Right atrium auricular region (tissue), 2 donors: ENCODE measurements around the gene BBOX1. TPM values are rescaled to one million over a fixed set of nuclear protein-coding genes. Genes with fewer than 3 reads are reported as not detected.
"Not testable (repeated sequence)": the region's sequence is repeated elsewhere in the genome, so short reads cannot be mapped to it uniquely, and the experiment has no call there.

ENCODE experiments used
- DNase-seq: peaks from one replicate; pipeline ENCODE4 v3.0.0-alpha.2; 2019; ENCODE audit warnings: low spot score
- H3K27ac ChIP-seq, 2 donors: fragments of 200-600 bp; sonication (generic); 1 replicate in 1 of 2; 2 replicates in 1 of 2; pipeline ENCODE4 v1.5.1; 2016 to 2019
- H3K27me3 ChIP-seq, 2 donors: fragments of 200-600 bp; sonication (generic); one replicate each; pipeline versions ENCODE4 v1.5.1 to v1.6.0; 2017 to 2019
- H3K36me3 ChIP-seq: fragments of 200-600 bp; sonication (generic); one replicate; pipeline ENCODE4 v1.5.1; 2016
- H3K4me1 ChIP-seq, 2 donors: fragments of 200-600 bp; sonication (generic); one replicate each; pipeline versions ENCODE4 v1.5.1 to v1.6.0; 2017 to 2019
- H3K4me3 ChIP-seq, 2 donors: fragments of 200-600 bp; sonication (generic); 1 replicate in 1 of 2; 2 replicates in 1 of 2; pipeline ENCODE4 v1.5.1; 2017 to 2019; ENCODE audit warnings: mild to moderate bottlenecking in 1 of 2, moderate library complexity in 1 of 2
- H3K9me3 ChIP-seq, 2 donors: fragments of 200-600 bp; sonication (generic); one replicate each; pipeline ENCODE4 v1.5.1; 2019
- CTCF ChIP-seq, 2 donors: fragments of 200-600 bp; sonication (generic); IDR thresholded peaks; one replicate each; pipeline ENCODE4 v1.5.1; 2019; ENCODE audit warnings: antibody characterized with exemption in 2 of 2
- total RNA-seq, 2 donors: library from RNA; depleted of rRNA; stranded (reverse); fragments of >200 nt; gene quantifications; one replicate each; pipeline ENCODE4 v1.1.0, GENCODE V29; 2016

Gene BBOX1
- total RNA-seq, 2 donors from 2014 or later = not detected

- no peak for TF ChIP-seq CTCF (IDR thresholded peaks at IDR 0.05)
- H3K27me3 ChIP-seq = no peaks in the 10 kb centered on the region
- H3K36me3 ChIP-seq = no peaks in the 10 kb centered on the region
- H3K4me3 ChIP-seq = no peak overlapping the region
- peaks cover 0 to 13% of the 10 kb centered on the region in 2 donors for H3K9me3 ChIP-seq
- DNase-seq = no peak
- H3K4me1 ChIP-seq = no peaks in the 10 kb centered on the region
- H3K27ac ChIP-seq = no peak overlapping the region
Measured at GRCh38 chr11:27088353-27088752, 47.7 kb downstream of the BBOX1 start.

GRCh38 chr11:27089746-27090145, 49.1 kb downstream of the BBOX1 start:
- H3K27ac ChIP-seq = no peak overlapping the region
- no peaks in the 10 kb centered on the region for H3K36me3 ChIP-seq
- no peak for DNase-seq
- no peak overlapping the region for H3K4me3 ChIP-seq
- H3K4me1 ChIP-seq = no peaks in the 10 kb centered on the region
- peaks cover 0 to 13% of the 10 kb centered on the region in 2 donors for H3K9me3 ChIP-seq
- H3K27me3 ChIP-seq = no peaks in the 10 kb centered on the region
- TF ChIP-seq CTCF (IDR thresholded peaks at IDR 0.05) = no peak

GRCh38 chr11:27090357-27090948, 49.8 kb downstream of the BBOX1 start:
- H3K4me3 ChIP-seq, H3K27ac ChIP-seq, H3K36me3 ChIP-seq, H3K4me1 ChIP-seq, H3K27me3 ChIP-seq, DNase-seq: not testable (repeated sequence)
- peaks cover 0 to 13% of the 10 kb centered on the region in 2 donors for H3K9me3 ChIP-seq

GRCh38 chr11:27094120-27094519, 53.5 kb downstream of the BBOX1 start:
- Histone ChIP-seq H3K4me1 (no peaks in the 10 kb centered on the region), H3K27ac (no peak overlapping the region), H3K27me3 (no peaks in the 10 kb centered on the region), H3K4me3 (no peak overlapping the region), H3K36me3 (no peaks in the 10 kb centered on the region), H3K9me3 (peaks cover 0 to 13% of the 10 kb centered on the region in 2 donors)
- TF ChIP-seq CTCF (IDR thresholded peaks at IDR 0.05) = no peak
- DNase-seq = no peak

GRCh38 chr11:27095059-27095458, 54.4 kb downstream of the BBOX1 start:
- no peak for DNase-seq
- Histone ChIP-seq H3K9me3 (peaks cover 0 to 6% of the 10 kb centered on the region in 2 donors), H3K27me3 (no peaks in the 10 kb centered on the region), H3K4me3 (no peak overlapping the region), H3K4me1 (no peaks in the 10 kb centered on the region), H3K36me3 (no peaks in the 10 kb centered on the region), H3K27ac (no peak overlapping the region)
- no peak for TF ChIP-seq CTCF (IDR thresholded peaks at IDR 0.05)

GRCh38 chr11:27095887-27096286, 55.3 kb downstream of the BBOX1 start:
- H3K27me3 ChIP-seq = no peaks in the 10 kb centered on the region
- no peaks in the 10 kb centered on the region for H3K4me1 ChIP-seq
- H3K27ac ChIP-seq = no peak overlapping the region
- H3K4me3 ChIP-seq = no peak overlapping the region
- TF ChIP-seq CTCF (IDR thresholded peaks at IDR 0.05) = no peak
- H3K36me3 ChIP-seq = no peaks in the 10 kb centered on the region
- H3K9me3 ChIP-seq = no peaks in the 10 kb centered on the region
- no peak for DNase-seq
